GM12892 (cell line): Measurements from ENCODE around the gene RPTOR.

Experiments
- POLR2A ChIP-seq: IDR thresholded peaks from 2 replicates; pipeline ENCODE4 v1.6.1; 2011; ENCODE audit warnings: low read depth, low read length, control low read depth
- POLR2AphosphoS5 ChIP-seq: IDR thresholded peaks from 2 replicates; pipeline ENCODE4 v1.6.1; 2011; ENCODE audit warnings: low read depth, low read length, control low read depth

DNA sequence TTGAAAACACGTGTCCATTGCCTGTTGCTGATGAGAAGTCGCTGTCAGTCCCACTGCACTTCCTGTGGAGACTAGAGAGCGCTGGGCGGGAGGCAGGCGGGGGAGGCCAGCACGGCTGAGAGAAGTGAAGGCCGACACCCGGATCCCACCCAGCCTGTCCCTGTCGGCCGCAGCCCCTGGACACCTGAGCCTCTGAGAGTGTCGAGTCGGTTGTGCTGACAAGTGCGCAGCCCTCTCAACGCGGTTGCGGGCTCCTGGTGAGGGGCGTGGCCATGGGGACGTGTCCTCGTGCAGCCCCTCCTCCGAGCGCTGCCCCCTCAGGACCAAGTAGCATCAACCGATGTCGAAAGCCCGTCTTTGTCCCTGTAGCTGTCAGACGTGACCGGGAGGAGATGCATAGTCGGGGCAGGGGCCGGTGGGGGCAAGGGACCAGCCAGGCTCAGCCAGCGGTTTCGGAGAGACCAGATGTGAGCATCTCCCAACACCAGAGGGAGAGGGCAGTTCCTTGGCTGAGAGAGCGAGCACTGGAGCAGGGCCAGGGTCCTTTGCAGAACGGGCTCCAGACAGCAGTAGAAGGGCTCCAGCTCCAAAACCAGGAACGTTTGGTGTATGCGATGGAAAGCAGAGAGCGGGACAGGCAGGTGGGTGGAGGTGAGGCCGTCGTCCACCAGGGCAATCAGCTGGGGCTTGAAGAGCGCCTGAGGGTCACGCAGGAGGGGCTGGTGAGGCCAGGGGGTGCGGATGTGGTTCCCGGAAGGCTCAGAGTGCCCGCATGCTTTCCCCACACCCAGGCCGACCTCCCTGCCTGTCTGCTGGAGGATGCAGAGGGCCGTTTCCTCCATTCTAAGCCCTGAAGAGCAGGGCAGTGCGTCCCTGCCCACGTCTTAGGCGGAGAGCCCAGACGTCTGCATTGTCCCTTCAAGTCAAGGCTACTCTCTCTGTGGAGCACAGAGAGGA lies 403.7 kb downstream of the RPTOR start:
- TF ChIP-seq POLR2AphosphoS5 (no peak), POLR2A (no peak)
